Measurements from ENCODE around the gene SPATA2.
"Not testable (repeated sequence)": the region's sequence is repeated elsewhere in the genome, so short reads cannot be mapped to it uniquely, and the experiment has no call there.

Gene SPATA2

DNA sequence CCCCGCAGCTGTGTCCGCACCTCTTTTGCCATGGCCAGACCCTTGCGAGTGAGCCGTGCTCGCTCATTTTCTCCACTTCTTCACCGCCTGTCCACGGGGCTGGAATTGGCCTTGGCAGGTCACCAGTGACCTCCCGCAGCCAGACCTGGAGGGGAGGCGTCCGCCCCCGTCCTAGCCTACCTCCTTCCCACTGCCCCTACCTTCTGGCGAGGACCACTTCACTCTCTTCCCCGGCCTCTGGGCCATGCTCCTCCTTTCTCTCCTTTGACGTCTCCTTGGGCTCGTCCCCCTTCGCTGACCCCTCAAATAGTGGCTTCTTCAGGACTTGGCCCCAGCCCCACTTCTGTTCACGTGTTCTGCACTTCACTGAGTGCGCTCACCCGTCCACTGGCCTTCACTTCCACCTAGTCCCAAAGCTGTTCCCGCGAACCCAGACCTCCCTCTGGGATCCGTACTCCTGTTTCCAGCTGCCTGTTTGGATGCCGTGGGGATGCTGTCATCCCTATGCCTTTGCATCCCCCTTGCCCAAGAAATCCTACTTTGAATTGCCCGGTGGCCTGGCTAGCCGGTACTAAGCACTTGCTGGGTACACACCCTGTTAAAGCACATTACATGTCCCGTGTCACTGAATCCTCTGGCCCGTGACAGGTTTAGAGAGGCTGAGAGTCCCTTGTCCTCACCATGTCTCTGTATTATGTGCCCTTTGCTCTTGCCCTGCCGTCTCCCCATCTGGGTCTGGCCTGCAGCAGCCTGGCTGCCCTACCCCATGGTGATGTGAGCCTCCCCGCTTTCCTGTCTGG lies 33.0 kb downstream of the SPATA2 start:
- no peak for DNase-seq (ENCODE audit: low read depth)

GRCh38 chr20:49880724-49881445 lies 34.4 kb downstream of the SPATA2 start:
- DNase-seq (ENCODE audit: low read depth), result no peak

DNA sequence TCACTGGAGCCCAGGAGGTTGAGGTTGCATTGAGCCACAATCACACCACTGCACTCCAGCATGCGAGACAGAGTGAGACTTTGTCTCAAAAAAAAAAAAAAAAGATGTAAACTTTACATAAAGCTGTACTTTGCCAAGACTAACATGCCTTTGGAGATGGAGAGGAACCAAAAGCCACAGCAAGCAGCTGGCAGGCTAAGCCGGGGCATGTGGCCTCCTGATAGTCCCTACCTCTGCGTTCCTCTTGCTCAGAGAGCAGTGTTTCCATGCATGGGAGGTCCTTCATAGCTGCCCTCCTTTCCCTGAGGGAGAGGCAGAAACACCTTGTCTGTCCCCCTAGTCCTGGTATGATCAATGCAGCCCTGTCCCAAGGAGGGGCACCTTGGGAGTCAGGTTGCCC lies 35.2 kb downstream of the SPATA2 start:
- no peak for DNase-seq (ENCODE audit: low read depth)

- DNase-seq (ENCODE audit: low read depth), result no peak
Measured at GRCh38 chr20:49878977-49879376, 36.4 kb downstream of the SPATA2 start.

GRCh38 chr20:49877386-49877921 lies 37.9 kb downstream of the SPATA2 start:
- no peak for DNase-seq (ENCODE audit: low read depth)

GRCh38 chr20:49874696-49875095 lies 40.6 kb downstream of the SPATA2 start:
- DNase-seq (ENCODE audit: low read depth), result no peak

DNA sequence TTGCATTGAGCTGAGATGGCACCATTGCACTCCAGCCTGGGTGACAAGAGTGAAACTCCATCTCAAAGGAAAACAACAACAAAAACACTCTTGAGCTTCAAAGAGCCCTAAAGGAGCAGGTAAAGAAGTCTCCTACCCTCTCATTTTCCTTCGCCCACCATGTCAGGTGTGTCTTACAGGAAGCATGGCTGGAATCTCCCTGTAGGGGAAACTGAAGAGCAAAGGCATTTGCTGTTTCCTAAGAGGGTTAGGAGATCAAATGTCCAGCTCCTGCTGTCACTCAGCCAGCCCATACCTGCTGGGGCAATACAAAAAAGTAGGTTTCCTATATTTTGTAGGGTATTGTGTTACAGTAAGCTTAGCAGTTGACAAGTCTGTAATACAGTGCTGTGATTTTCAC lies 43.3 kb downstream of the SPATA2 start:
- no peak for DNase-seq (ENCODE audit: low read depth)

GRCh38 chr20:49871391-49871948 lies 43.9 kb downstream of the SPATA2 start:
- no peak for DNase-seq (ENCODE audit: low read depth)

GRCh38 chr20:49870261-49870660 lies 45.1 kb downstream of the SPATA2 start:
- no peak for DNase-seq (ENCODE audit: low read depth)

DNA sequence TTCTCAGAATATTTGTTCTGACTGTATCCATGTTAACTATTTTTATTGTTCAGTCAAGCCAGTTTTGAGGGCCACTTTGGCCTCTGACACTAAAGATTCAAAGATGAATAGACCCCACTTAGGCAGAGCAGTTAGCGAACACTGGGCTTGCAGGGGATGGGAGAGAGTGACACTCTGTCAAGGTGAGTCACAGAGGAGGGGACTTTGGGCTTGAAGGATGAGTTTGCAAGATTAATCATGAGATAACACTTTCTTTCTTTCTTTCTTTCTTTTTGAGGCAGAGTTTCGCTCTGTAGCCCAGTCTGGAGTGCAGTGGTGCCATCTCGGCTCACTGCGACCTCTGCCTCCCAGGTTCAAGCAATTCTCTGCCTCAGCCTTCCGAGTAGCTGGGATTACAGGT lies 46.4 kb downstream of the SPATA2 start:
- no peak for DNase-seq (ENCODE audit: low read depth)

- no peak for DNase-seq (ENCODE audit: low read depth)
Measured at GRCh38 chr20:49868538-49868937, 46.8 kb downstream of the SPATA2 start.

DNA sequence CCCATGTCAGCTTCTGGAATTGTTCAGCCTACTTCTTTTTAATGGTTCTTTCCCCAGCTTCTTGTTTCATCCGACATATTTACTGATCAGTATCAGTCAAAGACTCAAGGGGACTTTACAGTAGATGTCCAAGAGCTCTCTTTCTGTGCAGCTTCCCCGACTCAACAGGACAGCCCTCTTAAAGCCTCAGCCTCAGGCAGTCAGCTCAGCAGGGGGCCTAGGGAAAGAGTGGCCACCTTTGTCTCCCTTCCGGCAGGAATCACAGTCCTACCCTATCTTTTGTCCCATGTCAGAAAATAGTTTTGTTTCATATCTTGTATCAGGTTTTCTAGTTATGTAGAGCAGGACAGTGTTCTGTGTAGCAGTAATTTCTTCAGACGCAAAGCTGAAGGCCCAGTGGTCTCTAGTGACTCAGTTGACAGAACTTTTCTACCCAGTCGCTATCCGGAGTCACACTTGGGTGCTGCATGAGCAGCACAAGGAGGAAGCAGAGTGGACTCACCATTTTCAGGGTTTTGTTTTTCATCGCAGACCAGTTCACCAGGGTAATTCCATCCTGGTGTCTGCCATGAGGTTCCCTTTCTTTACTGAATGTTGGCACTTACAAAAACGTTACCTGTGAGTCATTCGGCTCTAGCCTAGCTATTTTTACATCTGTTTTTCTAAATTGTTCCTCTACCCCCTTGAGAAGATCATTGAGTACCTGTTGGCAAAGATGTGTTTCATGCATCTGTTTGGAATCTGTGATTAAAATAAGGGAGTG lies 47.7 kb downstream of the SPATA2 start:
- DNase-seq (ENCODE audit: low read depth), result no peak

GRCh38 chr20:49866051-49866450 lies 49.3 kb downstream of the SPATA2 start:
- no peak for DNase-seq (ENCODE audit: low read depth)

- DNase-seq (ENCODE audit: low read depth), result no peak
Measured at GRCh38 chr20:49865559-49865958, 49.8 kb downstream of the SPATA2 start.

DNA sequence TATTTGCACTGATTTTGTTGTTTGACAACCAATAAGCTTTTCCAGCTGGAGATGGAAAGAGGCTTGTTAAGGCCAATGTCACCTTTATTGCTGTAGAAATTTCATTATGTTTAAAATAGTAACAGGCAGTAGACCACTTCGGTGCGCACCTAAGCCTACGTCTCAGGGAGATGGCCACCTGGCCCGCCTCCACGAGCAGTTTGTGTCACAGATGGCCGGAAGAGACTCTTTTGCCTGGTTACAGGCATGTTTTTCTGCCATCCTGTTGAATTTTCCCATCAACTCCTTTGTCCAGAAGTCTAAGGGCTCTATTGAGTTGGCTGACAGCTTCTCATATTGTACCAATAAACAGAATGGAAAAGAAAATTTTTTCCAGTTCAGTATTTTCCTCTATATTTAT lies 51.7 kb downstream of the SPATA2 start:
- DNase-seq (ENCODE audit: low read depth), result no peak

DNA sequence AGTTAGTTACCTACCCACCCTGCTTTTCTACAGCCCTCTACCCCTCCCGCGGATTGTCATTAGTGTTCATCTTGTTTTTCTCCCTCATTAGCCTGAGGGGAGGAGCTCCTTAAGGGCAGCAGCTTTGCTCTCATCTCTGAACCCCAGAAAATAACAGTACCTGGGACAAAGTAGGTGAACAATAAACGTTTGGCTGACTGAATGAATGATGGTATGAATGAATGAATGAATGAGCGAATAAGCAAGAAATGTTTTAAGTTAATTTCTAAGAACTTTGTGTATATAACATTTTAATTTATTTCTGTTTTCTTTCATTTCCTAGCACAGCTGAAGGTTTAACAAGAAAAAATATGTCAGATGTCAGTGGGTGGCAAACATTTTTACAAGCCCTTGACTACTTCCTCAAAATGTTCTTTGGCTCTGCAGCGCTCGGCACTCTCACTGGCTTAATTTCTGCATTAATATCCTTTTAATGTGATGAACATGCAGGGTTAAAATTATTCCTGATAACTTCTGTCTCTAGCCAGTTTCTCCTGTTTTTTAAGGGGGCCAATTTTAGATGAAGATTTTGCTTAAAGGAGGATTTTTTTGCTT lies 52.6 kb downstream of the SPATA2 start:
- no peak for DNase-seq (ENCODE audit: low read depth)

DNA sequence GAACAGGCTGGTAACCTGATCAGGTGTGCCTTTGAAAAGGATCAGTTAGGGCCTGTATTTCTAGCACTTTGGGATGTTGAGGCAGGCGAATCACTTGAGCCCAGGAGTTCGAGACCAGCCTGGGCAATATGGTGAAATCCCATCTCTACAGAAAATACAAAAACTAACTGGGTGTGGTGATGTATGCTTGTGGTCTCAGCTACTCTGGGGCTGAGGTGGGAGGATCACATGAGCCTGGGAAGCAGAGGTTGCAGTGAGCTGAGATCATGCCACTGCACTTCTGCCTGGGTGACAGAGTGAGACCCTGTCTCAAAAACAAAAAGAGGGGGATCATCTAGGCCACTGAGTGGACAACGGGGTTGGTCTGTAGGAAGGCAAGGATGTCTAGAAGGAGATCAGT lies 54.1 kb downstream of the SPATA2 start:
- not testable (repeated sequence) for DNase-seq (ENCODE audit: low read depth)

- DNase-seq (ENCODE audit: low read depth), result no peak
Measured at GRCh38 chr20:49859807-49860206, 55.5 kb downstream of the SPATA2 start.

DNA sequence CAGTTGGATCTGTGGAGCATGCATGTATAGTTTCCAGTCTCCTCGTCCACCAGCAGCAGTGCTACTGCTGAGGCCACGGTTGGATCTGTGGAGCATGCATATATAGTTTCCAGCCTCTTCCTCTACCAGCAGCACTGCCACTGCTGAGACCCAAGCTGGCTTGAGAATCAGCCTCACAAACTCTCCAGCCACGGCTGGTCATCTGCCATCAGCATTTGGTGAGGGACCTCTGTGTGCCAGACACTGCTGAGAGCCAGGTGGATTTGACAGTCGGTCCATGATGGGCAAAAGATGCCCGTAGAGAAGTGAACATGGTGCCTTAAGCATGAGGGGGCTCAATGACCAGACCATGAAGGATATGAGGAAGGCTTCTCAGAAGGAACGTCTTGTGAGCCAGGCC lies 56.3 kb downstream of the SPATA2 start:
- no peak for DNase-seq (ENCODE audit: low read depth)

GRCh38 chr20:49858076-49858585 lies 57.2 kb downstream of the SPATA2 start:
- DNase-seq (ENCODE audit: low read depth), result no peak

DNA sequence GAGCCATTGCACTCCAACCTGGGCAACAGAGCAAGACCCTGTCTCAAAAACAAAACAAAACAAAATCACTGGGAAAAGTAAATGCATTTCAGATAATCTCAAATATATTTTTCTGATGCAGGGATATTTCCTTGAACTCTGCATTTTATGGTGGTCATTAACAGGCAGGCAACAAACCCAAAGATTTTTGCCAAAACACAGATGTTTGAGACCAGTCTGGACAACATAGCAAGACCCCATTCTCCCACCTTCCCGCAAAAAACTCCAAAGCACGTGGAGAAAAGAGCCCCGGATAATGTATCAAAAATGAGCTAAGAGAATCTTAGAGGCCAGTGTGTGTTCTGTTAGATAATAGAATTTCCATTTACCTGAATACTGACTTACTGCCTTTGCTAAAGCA lies 58.4 kb downstream of the SPATA2 start:
- no peak for DNase-seq (ENCODE audit: low read depth)
